HS-27A (cell line): ENCODE results near the gene CISH.

ENCODE experiments used
- DNase-seq: peaks from one replicate; pipeline ENCODE4 v3.0.0-alpha.2; 2012; ENCODE audit warnings: low read depth, missing footprints

CISH gene

GRCh38 chr3:50637011-50637410 is 25.4 kb upstream of the CISH start:
- DNase-seq: no peak

DNA sequence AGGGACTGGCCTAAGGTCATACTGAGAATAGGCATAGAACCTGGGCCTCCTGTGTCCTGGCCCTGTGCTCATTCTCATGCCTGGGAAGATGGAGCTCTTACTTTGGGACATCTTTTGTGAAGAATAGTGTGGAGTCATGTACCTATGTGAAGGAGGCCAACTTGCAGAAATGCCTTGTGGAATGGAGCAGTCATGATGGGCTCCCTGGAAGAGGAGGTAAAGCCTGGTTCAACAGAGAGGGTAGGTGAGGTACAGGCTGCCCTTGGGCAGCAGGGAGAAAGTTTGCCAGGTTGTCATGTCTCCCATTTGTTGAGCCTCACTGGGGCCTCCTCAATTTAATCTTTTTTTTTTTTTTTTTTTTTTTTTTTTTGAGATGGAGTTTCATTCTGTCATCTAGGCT is 23.5 kb upstream of the CISH start:
- no peak for DNase-seq

DNA sequence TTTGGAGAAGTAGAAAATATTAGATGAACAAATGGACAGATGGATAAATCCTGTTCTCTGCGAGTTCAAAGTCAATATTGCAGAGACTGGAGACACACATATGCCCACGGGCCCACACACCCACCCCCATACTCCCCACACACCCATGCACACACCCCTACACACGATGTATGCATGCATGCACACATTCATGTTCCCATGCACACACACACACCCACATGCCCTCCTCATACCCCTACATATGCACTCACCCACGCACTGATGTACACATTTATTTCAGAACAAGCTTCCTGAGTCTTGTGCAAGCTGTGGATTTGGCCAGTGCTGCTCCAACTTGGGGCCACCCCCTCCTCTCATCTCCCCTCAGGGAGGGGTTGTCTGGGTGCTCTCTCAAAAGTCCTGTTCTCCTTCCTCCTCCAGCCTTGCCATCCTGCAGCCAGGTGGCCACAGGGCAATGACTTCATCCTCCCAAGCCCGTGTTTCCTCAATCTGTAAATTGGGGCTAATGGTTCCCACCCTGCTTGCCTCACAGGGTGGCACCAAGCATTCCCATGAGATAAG is 21.7 kb upstream of the CISH start:
- DNase-seq: no peak

DNA sequence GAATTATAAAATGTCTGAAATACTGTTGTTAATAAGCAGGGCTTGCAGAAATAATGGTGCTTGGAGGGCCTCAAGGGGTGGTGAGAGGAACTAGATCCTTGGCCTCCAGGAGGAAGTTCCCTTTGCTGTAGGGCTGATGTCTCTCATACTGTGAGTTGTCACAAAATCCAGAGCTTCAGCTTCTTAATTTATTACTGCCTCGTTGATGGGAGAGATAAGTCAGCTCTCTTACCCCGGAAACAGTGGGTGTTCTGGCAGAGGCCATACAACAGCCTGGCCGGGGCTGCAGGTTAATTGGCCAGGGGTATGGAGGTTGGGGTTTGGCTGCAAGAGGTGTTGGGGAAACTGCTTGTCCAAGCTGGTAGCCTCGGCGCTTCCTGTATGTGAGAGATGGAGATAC is 20.9 kb upstream of the CISH start:
- no peak for DNase-seq

DNA sequence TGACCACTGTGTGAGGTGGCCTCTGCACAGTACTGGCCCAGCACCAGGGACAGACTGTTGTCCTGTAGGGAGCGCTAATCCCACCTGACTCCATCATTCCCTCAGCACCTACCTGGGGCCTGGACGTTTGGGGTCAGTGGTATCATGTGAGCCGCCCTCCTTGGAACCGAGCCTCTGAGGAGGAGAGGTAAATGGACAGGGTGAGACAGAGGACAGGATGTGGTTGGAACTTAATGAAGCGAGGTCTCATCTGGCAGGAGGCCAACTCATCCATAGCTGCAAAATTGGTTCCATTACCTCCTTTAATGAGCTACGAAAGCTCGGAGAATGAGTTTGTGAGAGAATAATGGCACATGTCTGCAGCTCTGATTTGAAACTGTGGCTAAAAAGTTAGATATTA is 19.3 kb upstream of the CISH start:
- DNase-seq: no peak

- DNase-seq: no peak
These were observed 18.8 kb upstream of the CISH start for GRCh38 chr3:50630394-50630793.

GRCh38 chr3:50628601-50629000 is 17.0 kb upstream of the CISH start:
- DNase-seq: no peak

DNA sequence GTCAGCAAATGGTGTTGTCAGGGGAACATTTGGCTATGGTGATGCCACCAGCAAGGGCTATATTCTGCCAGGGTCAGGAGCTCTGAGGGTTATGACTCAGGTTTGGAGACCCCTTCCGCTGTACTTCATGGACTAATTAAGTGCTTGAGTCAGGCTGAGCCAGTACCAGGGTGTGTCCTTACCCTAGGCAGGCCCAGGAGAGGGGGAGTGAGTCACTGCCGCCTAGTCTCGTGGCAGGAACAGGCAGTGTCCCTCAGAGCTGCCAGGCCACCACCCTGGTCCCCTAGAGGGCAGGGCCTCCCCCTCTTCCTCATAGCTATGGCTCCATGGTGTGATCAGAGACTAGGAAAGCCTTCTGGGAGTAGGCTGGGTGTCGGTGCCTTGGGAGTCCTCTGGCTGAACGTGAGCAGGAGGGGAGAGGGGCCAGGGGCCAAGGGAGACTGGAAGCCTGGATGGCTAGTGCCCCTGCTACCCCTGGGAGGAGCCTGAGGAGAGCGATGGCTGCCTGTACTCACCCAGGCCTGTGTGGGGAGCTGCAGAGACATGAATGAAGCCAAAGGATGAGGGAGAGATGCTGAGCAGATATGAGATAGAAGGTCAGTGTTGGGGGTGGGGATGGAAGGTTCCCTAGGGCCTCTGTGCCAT is 16.0 kb upstream of the CISH start:
- DNase-seq: peak; percentile 88

DNA sequence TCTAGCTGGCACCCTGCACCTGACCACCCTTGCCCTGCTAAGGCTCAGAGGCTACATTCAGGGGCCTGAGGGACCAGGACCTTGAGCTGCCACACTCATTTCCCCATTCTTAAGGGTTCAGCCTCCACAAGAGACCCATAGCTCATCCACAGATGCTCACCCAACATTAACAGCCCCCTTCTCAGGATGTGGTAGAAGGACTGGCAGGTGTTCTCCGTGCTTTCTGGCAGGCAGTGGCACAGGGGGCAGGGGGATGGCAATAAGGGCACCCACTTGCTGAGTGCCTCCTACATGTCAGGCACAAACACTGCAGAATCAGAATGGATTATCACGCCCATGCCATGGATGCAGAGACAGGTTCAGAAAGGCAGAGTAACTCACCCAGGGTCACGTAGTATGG is 14.8 kb upstream of the CISH start:
- DNase-seq: no peak

DNA sequence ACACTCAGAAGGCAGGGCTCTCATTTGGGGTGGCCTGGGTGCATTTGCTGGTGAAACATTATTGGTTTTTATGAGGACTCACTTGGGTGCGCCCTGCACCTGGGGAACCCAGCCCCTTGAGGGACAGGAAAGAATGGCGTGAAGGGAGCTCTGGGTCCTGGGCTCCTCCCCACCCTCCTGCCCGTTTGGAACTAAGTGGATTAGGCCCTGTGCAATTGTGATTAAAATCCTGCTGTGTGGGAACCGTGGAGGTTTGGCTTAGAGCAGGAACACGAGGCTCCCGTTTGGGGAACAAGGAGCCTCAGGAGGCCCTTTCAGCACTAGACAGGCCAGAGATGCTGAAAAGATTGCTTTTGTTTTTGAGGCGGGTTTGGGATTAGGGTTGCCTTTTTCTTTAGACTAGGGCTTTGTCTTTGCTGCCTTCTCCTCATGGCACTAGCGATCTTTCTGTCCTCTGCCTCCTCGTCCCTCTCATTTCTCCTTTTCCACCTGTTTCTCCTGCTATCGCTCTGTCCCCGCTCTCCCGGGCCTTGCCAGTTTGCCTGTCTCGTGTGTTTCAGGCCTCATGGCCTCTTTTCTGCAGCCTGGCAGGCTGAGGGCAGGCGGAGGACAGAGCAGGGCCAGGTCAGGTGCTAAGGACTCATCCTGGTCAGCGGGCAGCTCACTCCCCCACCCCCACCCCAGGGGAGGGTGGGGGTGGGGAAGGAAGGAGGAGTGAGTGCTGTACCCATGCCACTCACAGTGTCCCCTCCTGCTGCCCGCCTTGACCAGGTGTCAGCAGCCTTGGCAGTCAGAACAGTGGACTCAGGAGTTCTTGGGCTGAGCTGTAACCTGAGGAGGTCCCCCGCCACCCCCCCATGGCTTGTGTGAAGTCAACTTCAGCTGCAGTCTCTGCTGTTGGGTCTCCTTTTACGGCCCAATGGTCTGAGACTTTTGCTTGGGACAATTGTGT is 13.9 kb upstream of the CISH start:
- no peak for DNase-seq

DNA sequence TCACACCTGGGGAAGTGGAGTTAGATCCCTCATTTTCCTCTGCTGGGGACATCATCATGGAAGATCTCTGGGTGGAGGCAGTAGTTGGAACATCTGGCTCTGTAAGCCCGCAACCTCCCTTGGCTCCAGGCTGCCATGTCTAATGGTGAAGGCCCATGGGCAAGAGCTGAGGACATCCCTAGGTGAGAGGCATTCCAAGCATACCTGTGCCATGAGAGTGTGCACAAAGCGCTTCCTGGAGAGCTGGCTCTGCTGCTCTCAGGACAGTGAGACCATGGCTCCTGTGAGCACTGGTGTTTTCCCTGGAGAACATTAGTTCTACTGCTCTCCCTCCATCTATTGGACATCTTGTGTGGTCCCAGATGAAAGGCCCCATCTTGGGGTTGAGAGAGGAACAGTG is 13.1 kb upstream of the CISH start:
- DNase-seq: no peak

DNA sequence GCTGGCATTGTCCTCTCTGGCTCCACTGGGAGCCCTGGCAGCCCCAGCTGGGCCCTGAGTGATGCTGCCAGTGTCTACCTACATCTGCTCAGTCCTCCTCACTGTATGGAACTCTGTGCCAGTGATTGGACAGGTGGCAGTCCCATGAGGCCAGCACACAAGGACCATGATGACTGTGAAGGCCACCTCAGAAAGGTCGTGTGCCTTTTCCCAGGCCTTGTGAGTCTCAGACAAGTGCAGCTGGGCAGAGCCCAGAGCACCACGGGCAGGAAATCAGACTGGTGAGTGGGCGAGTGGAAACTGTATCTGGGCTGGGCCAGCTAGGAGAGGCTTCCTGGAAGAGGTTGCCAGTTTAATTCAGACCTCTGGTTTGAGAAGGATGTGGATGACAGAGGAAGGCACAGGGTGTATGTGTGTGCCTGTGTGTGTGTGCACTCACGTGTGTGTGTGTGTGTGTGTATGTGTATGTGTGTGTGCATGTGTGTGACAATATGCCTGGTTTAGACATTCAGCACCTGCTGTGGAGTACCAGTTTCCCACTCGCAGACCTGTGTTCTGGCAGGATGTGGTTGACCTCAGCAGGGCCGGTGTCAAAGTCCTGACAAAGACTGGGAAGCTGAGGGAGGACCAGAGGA is 12.4 kb upstream of the CISH start:
- DNase-seq: no peak

GRCh38 chr3:50622881-50623280 is 11.3 kb upstream of the CISH start:
- no peak for DNase-seq

- no peak for DNase-seq
These were observed 9.2 kb upstream of the CISH start for GRCh38 chr3:50620820-50621219.

DNA sequence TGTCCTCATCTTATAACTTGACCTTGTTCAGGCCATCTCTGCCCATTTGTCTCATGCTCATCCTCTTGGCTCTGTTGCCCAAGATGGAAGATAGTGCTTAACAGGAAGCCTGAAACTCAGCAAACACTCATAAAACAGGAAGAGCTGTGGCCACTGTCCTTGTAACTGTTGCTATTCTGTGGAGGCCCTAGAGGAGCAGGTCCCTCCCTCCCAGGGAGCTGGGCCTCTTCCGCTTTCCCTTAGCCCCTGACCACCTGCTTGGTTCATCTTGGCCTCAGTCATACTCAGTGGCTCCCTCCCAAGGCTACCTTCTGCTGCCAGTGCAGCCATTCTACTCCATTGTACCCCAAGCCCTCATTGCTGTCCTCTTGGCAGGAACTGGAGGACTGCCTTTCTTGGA is 8.8 kb upstream of the CISH start:
- no peak for DNase-seq

GRCh38 chr3:50617911-50618481 is 6.4 kb upstream of the CISH start:
- no peak for DNase-seq

GRCh38 chr3:50617096-50617791 is 5.7 kb upstream of the CISH start, which contains the start of gene MAPKAPK3:
Gene MAPKAPK3 (plus strand): TSS chr3:50617151. CDS start chr3:50617566, 415 bp downstream.
- DNase-seq: no peak

GRCh38 chr3:50616770-50617095 is 5.2 kb upstream of the CISH start:
- DNase-seq: no peak

DNA sequence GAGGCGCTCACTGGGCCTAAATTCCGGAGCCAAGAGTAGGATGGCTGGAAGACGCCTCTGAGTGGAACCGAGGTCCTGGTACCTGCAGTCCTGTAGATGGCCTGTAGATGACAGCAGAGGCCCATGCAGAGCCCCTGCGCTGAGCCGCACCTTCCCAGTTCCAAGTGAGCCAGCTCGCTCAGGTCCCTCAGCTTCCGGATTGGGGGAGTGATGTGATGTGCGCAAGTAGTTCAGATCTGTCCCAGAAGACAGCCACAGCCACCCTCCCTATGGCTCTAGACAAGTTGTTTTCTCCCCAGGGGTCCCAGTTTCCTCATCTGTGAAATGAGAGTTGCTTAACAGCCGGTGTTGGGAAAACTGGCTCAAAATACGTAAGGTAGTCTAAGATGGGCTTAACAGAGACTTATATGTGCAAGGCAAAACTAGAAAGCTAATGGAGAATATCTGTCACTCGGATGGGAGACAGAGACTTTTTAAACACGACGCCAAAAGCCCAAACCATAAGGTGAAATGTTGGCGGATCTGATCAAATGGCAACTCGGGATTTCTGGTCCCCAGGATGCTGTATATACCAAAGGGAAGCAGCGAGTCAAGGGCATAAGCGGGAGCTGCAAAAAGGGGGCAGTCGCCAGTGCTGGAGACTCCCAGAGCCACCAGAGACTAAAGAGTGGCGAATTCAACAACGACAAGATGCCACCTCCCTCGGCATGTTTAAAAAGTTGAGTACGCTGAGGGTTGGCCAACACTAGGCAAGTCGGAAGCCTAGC is 4.6 kb upstream of the CISH start:
- no peak for DNase-seq

DNA sequence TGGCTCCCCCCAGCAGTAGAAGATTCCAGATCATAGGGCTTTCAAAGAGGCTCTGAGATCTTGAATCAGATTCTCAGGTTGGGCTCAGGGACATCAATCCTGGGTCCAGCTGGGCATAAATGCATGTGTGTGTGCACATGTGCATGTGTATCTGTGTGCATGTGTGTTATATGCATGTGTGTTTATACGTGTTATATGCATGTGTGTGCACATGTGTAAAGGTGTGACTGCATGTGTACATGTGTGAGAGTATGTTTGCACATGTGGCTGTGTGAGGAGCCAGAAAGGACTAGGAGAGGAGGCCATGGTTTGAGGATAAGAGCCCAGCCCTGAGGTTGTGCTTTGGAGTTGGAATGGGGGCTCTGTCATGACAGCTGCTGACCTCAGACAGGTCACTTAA is 3.6 kb upstream of the CISH start:
- DNase-seq: no peak
